Hematopoietic multipotent progenitor cell treated with erythropoietin and hydrocortisone succinate and interleukin-3 and kit ligand, for 15 days (in vitro differentiated cells): ENCODE results near the gene KRT33A.

ENCODE experiments used
- DNase-seq: peaks from one replicate; pipeline ENCODE4 v3.0.0-alpha.2; 2015; ENCODE audit warnings: low spot score

KRT33A gene

GRCh38 chr17:41329279-41329948 is 21.2 kb downstream of the KRT33A start:
- no peak for DNase-seq

- DNase-seq, result no peak
Observed at GRCh38 chr17:41328207-41328606, 22.4 kb downstream of the KRT33A start.

- DNase-seq, result no peak
Observed at GRCh38 chr17:41327411-41328120, 23.1 kb downstream of the KRT33A start.

GRCh38 chr17:41326173-41327145 is 24.2 kb downstream of the KRT33A start:
- no peak for DNase-seq

GRCh38 chr17:41325611-41326010 is 25.0 kb downstream of the KRT33A start:
- no peak for DNase-seq

- no peak for DNase-seq
Observed at GRCh38 chr17:41325126-41325525, 25.5 kb downstream of the KRT33A start.

GRCh38 chr17:41324180-41325075 is 26.2 kb downstream of the KRT33A start:
- no peak for DNase-seq

GRCh38 chr17:41322903-41323895 is 27.4 kb downstream of the KRT33A start:
- no peak for DNase-seq

- DNase-seq, result no peak
Observed at GRCh38 chr17:41322094-41322902, 28.3 kb downstream of the KRT33A start.

GRCh38 chr17:41318231-41318630 is 32.4 kb downstream of the KRT33A start:
- no peak for DNase-seq

- DNase-seq, result no peak
Observed at GRCh38 chr17:41315814-41316445, 34.7 kb downstream of the KRT33A start.

GRCh38 chr17:41315204-41315794 is 35.3 kb downstream of the KRT33A start, which contains the start of gene KRTAP17-1:
Gene KRTAP17-1 (minus strand): TSS chr17:41315710. CDS start chr17:41315650, 60 bp downstream.
- DNase-seq, result no peak

GRCh38 chr17:41311111-41311510 is 39.5 kb downstream of the KRT33A start:
- DNase-seq, result no peak

GRCh38 chr17:41308918-41309359 is 41.7 kb downstream of the KRT33A start, which contains the start of gene KRTAP16-1:
Gene KRTAP16-1 (minus strand): TSS chr17:41309309. CDS start chr17:41309253, 56 bp downstream.
- no peak for DNase-seq

- no peak for DNase-seq
Observed at GRCh38 chr17:41308251-41308917, 42.2 kb downstream of the KRT33A start.

GRCh38 chr17:41307647-41308046 is 43.0 kb downstream of the KRT33A start:
- no peak for DNase-seq

- no peak for DNase-seq
Observed at GRCh38 chr17:41304091-41304490, 46.5 kb downstream of the KRT33A start.

- no peak for DNase-seq
Observed at GRCh38 chr17:41302981-41303380, 47.6 kb downstream of the KRT33A start.
